GDM1 (cell line): ENCODE results near the gene SEC14L3.

ENCODE experiments used
- DNase-seq: peaks from one replicate; lab custom pipeline; 2025; lab: John Stamatoyannopoulos, UW

The SEC14L3 gene

GRCh38 chr22:30423301-30423958, 48.4 kb downstream of the SEC14L3 start:
- no peak for DNase-seq

GRCh38 chr22:30422481-30423300, 49.1 kb downstream of the SEC14L3 start:
- DNase-seq: no peak

GRCh38 chr22:30421695-30422480, 49.9 kb downstream of the SEC14L3 start:
- no peak for DNase-seq

- no peak for DNase-seq
Measured at GRCh38 chr22:30420347-30421125, 51.3 kb downstream of the SEC14L3 start.

DNA sequence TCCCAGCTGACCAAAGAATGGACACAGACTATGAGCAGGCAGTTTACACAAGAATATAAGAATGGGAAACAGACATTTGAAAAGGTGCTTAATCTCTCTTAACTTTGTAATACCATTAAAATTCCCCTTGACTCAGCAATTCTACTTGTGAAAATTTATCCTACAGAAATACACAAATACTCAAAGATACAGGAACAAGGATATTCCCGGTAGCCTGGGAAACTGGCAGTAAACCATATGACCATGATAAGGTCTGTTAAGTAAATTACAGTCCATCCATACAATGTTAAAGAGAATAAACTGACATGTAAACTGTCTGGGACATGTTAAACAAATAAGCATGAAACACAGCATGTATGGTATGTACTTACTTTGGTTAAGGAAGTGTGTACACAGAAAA, 55.0 kb downstream of the SEC14L3 start:
- no peak for DNase-seq

DNA sequence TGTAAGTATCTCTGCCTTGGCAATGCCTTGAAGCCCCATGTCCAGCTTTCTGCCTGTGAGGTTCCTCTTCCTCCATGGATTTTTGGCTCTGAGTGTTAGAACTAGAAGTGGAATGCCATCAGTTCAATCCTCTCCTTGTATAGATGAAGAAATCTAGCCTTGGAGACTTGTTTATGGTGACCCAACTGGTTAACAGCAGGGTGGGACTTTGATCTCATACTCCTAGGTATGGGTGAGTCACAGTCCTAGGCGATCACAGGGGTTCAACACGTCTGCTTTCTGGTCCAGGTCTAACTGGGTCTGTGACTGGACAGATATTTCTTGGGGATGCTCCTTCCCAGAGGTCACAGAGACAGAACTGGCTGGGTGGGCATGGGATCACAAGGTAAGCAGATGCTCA, 55.4 kb downstream of the SEC14L3 start:
- DNase-seq: no peak

GRCh38 chr22:30414525-30415047, 57.2 kb downstream of the SEC14L3 start:
- DNase-seq: no peak

GRCh38 chr22:30413745-30414524, 57.9 kb downstream of the SEC14L3 start:
- DNase-seq: no peak

DNA sequence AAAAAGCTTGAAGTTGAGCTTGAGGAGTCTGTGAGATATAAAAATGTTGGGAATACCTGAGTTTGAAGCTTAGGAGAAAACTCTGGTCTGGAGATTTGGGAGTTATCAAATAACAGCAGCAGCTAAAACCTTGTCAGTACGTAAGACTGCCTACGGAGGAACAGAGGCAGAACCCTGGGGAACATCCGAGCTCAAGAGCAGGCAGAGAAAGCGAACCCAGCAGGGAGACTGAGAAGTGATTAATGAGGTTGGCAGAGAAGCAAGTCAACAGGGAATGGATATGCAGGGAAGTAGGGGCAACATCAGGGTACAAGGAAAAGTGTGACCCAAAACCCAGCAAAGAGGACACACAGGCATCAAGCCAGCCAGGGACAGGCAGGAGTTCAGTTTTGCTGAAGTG, 58.8 kb downstream of the SEC14L3 start:
- DNase-seq: no peak

DNA sequence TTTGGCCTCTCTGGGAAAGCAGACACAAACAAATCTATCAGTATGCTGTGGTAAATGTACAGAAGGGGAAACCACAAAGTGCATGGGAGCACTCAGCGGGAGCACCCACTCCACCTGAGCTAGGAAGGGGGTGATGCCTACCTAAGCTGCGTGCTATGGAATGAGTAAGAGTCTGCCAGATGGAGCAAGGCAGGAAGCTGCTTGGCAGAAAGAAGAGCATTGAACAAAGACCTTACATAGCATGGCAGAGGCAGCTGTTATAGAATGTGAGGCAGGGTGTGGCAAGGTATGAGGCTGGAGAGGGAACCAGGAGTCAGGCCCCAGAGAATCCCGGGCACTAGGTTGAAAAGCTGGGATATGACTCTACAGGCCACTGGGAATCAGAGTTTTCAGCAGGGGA, 60.0 kb downstream of the SEC14L3 start:
- DNase-seq: no peak
